ENCODE measurements around the gene MYOZ1.
"Not testable (repeated sequence)": the region's sequence is repeated elsewhere in the genome, so short reads cannot be mapped to it uniquely, and the experiment has no call there.

- TF ChIP-seq CTCF (IDR thresholded peaks at IDR 0.05; ENCODE audit: low read depth, low read length); POLR2A (IDR thresholded peaks at IDR 0.05; ENCODE audit: extremely low read depth, insufficient read length); MAX (IDR thresholded peaks at IDR 0.05; ENCODE audit: low read depth, low read length): not testable (repeated sequence)
These were observed 25.0 kb upstream of the MYOZ1 start for GRCh38 chr10:73666153-73666809.

Data from NB4 (cell line).